H1 (cell line): Measurements from ENCODE around the gene ACCS. TPM values are rescaled to one million over a fixed set of nuclear protein-coding genes. Genes with fewer than 3 reads are reported as not detected.
A peak's percentile ranks its signal among the peaks of the same experiment; 100 is the strongest.

Source experiments
- CTCF ChIA-PET: fragments of 300-600 bp; sonication (Branson Sonifier 250); formaldehyde crosslinking; loops from one replicate; lab custom pipeline; 2021; ENCODE audit not compliant: partially characterized antibody; lab: Charles Lee
- POLR2A ChIA-PET: fragments of 300-600 bp; sonication (Branson Sonifier 250); formaldehyde crosslinking; loops from one replicate; lab custom pipeline; 2021; ENCODE audit warnings: inconsistent platforms; ENCODE audit not compliant: partially characterized antibody; lab: Charles Lee
- DNase-seq, 2 experiments: peaks; one replicate each; pipeline versions ENCODE4 v3.0.0 to v3.0.0-alpha.2; 2010 to 2022; ENCODE audit warnings: low spot score in 2 of 2, low read depth in 1 of 2, mixed read lengths in 1 of 2
- FAIRE-seq: peaks from 2 replicates; lab custom pipeline; 2011; peaks lifted over from hg19 to GRCh38; lab: Jason Lieb, UNC
- H2AFZ ChIP-seq: 2 replicates; pipeline ENCODE4 v1.8.1; 2012; ENCODE audit warnings: low read length, inconsistent platforms
- H2AK5ac ChIP-seq: 2 replicates; pipeline ENCODE4 v1.6.1; 2013; ENCODE audit warnings: low read depth, low read length
- H2BK120ac ChIP-seq: replicated peaks from 2 replicates; pipeline ENCODE3; 2013; ENCODE audit warnings: low read depth, low read length, inconsistent platforms
- H2BK12ac ChIP-seq: 2 replicates; pipeline ENCODE4 v1.6.1; 2013; ENCODE audit warnings: low read depth, low read length
- H2BK15ac ChIP-seq: 2 replicates; pipeline ENCODE4 v1.6.1; 2013; ENCODE audit warnings: low read length
- H2BK20ac ChIP-seq: 2 replicates; pipeline ENCODE4 v1.6.1; 2013; ENCODE audit warnings: low read length
- H2BK5ac ChIP-seq: 2 replicates; pipeline ENCODE4 v1.6.1; 2013; ENCODE audit warnings: low read depth, low read length
- H3K14ac ChIP-seq: 2 replicates; pipeline ENCODE4 v1.6.1; 2013; ENCODE audit warnings: inconsistent platforms; ENCODE audit not compliant: insufficient read length
- H3K18ac ChIP-seq: 2 replicates; pipeline ENCODE4 v1.6.1; 2013; ENCODE audit warnings: low read length; ENCODE audit errors: extremely low read depth
- H3K23ac ChIP-seq: 2 replicates; pipeline ENCODE4 v1.6.1; 2013; ENCODE audit warnings: inconsistent platforms; ENCODE audit not compliant: insufficient read length
- H3K23me2 ChIP-seq: 2 replicates; pipeline ENCODE4 v1.6.1; 2013; ENCODE audit warnings: low read depth, low read length
- H3K27ac ChIP-seq: 2 replicates; pipeline ENCODE4 v1.6.1; 2011; ENCODE audit warnings: low read depth, low read length, inconsistent platforms
- H3K27me3 ChIP-seq, 4 experiments: replicated peaks in 1 of 4; 1 replicate in 1 of 4; 2 replicates in 3 of 4; pipeline versions ENCODE4 v1.6.1 to v1.8.1; 2011 to 2013; ENCODE audit warnings: low read length in 3 of 4, mild to moderate bottlenecking in 3 of 4, inconsistent platforms in 2 of 4, mixed read lengths in 2 of 4, moderate library complexity in 1 of 4; ENCODE audit not compliant: control insufficient read depth in 3 of 4, insufficient read depth in 3 of 4; ENCODE audit errors: extremely low read depth in 1 of 4
- H3K36me3 ChIP-seq, 4 experiments: 2 replicates each; pipeline versions ENCODE4 v1.6.1 to v1.8.1; 2011 to 2013; ENCODE audit warnings: mild to moderate bottlenecking in 4 of 4, low read length in 3 of 4, moderate library complexity in 2 of 4, control low read depth in 1 of 4, inconsistent platforms in 1 of 4; ENCODE audit not compliant: insufficient read depth in 4 of 4, control insufficient read depth in 2 of 4
- H3K4ac ChIP-seq: replicated peaks from 2 replicates; pipeline ENCODE3; 2013; ENCODE audit warnings: low read length, low read depth, mixed read lengths, inconsistent platforms; ENCODE audit not compliant: insufficient read length
- H3K4me1 ChIP-seq, 4 experiments: replicated peaks in 1 of 4; 1 replicate in 1 of 4; 2 replicates in 3 of 4; pipeline versions ENCODE4 v1.6.1 to v1.8.1; 2011 to 2013; ENCODE audit warnings: low read length in 3 of 4, inconsistent platforms in 2 of 4, mixed read lengths in 1 of 4; ENCODE audit not compliant: insufficient read depth in 4 of 4, control insufficient read depth in 3 of 4
- H3K4me2 ChIP-seq, 2 experiments: 2 replicates each; pipeline versions ENCODE4 v1.6.1 to v1.8.1; 2011 to 2013; ENCODE audit warnings: low read depth in 2 of 2, low read length in 2 of 2, control low read depth in 1 of 2, inconsistent platforms in 1 of 2, mild to moderate bottlenecking in 1 of 2; ENCODE audit not compliant: insufficient read depth in 1 of 2
- H3K4me3 ChIP-seq, 4 experiments: fragments of 200-600, 300-600 bp in 1 of 4; sonication (generic), shearing (Covaris generic), sonication (Bioruptor Twin) in 1 of 4; 2 replicates each; pipeline versions ENCODE4 v1.5.1 to v1.8.1; 2011 to 2016; ENCODE audit warnings: low read length in 4 of 4, low read depth in 3 of 4, control low read depth in 2 of 4, inconsistent platforms in 2 of 4, mild to moderate bottlenecking in 2 of 4, mixed read lengths in 1 of 4, moderate library complexity in 1 of 4; ENCODE audit not compliant: insufficient read depth in 2 of 4; ENCODE audit errors: extremely low read depth in 1 of 4
- H3K56ac ChIP-seq: replicated peaks from 2 replicates; pipeline ENCODE3; 2013; ENCODE audit warnings: low read depth, mild to moderate bottlenecking, mixed read lengths, low read length, inconsistent platforms; ENCODE audit not compliant: insufficient read length
- H3K79me1 ChIP-seq: 2 replicates; pipeline ENCODE4 v1.6.1; 2013; ENCODE audit warnings: low read depth, low read length, control low read depth
- H3K79me2 ChIP-seq, 2 experiments: 2 replicates each; pipeline versions ENCODE4 v1.6.1 to v1.8.1; 2012 to 2013; ENCODE audit warnings: low read length in 2 of 2, mild to moderate bottlenecking in 2 of 2, inconsistent platforms in 1 of 2; ENCODE audit not compliant: insufficient read depth in 2 of 2, control insufficient read depth in 1 of 2
- H3K9ac ChIP-seq, 4 experiments: replicated peaks in 1 of 4; 1 replicate in 1 of 4; 2 replicates in 3 of 4; pipeline versions ENCODE4 v1.6.1 to v1.8.1; 2011 to 2013; ENCODE audit warnings: low read depth in 3 of 4, low read length in 3 of 4, control low read depth in 2 of 4, mild to moderate bottlenecking in 2 of 4, moderate library complexity in 2 of 4, inconsistent platforms in 1 of 4; ENCODE audit errors: extremely low read depth in 1 of 4
- H3K9me3 ChIP-seq, 2 experiments: 2 replicates each; pipeline versions ENCODE4 v1.6.1 to v1.8.1; 2012 to 2013; ENCODE audit warnings: mild to moderate bottlenecking in 2 of 2, moderate library complexity in 2 of 2, control low read depth in 1 of 2, inconsistent platforms in 1 of 2, low read depth in 1 of 2, low read length in 1 of 2, mixed read lengths in 1 of 2; ENCODE audit not compliant: insufficient read depth in 2 of 2
- H4K20me1 ChIP-seq, 2 experiments: replicated peaks in 1 of 2; 2 replicates each; pipeline versions ENCODE3 to v1.8.1; 2011 to 2013; ENCODE audit warnings: inconsistent platforms in 2 of 2, low read length in 2 of 2, mild to moderate bottlenecking in 1 of 2; ENCODE audit not compliant: insufficient read depth in 2 of 2, control insufficient read depth in 1 of 2
- H4K5ac ChIP-seq: 2 replicates; pipeline ENCODE4 v1.6.1; 2013; ENCODE audit warnings: low read length, low read depth, mixed read lengths, inconsistent platforms; ENCODE audit not compliant: insufficient read length
- H4K8ac ChIP-seq: 2 replicates; pipeline ENCODE4 v1.8.0; 2013; ENCODE audit warnings: mild to moderate bottlenecking, moderate library complexity, low read length, inconsistent platforms; ENCODE audit not compliant: insufficient read depth; ENCODE audit errors: extremely low read depth
- H4K91ac ChIP-seq: replicated peaks from 2 replicates; pipeline ENCODE3; 2013; ENCODE audit warnings: low read length, mixed read lengths, inconsistent platforms; ENCODE audit not compliant: insufficient read length
- ATF2 ChIP-seq: IDR thresholded peaks from 2 replicates; pipeline ENCODE4 v1.6.1; 2012; ENCODE audit warnings: low read length, inconsistent platforms
- CREB1 ChIP-seq: IDR thresholded peaks from 2 replicates; pipeline ENCODE4 v1.6.1; 2012; ENCODE audit warnings: inconsistent platforms
- KDM5A ChIP-seq: fragments of 200-600 bp; IDR thresholded peaks from 2 replicates; pipeline ENCODE4 v1.7.1; 2012; ENCODE audit warnings: mild to moderate bottlenecking, low read length, inconsistent platforms, mixed read lengths
- TBP ChIP-seq: IDR thresholded peaks from 2 replicates; pipeline ENCODE4 v1.6.1; 2011; ENCODE audit warnings: low read depth, low read length, improper control_type of control experiment
- WGBS, 2 experiments: shearing (Covaris generic) in 1 of 2; methylation state at CpG; one replicate each; pipeline versions ENCODE4 v1.1.6 to v1.1.7; 2013 to 2015; ENCODE audit warnings: low lambda C conversion rate in 2 of 2, mixed read lengths in 2 of 2, inconsistent platforms in 1 of 2, low coverage in 1 of 2, missing lambda C conversion rate in 1 of 2; ENCODE audit not compliant: insufficient replicate concordance in 2 of 2, insufficient coverage in 1 of 2, insufficient read length in 1 of 2; ENCODE audit errors: extremely low coverage in 1 of 2, missing lambda C conversion rate in 1 of 2; 5-methylcytosine and 5-hydroxymethylcytosine counted together
- polyA plus RNA-seq, 7 experiments: library from polyadenylated mRNA; depleted of rRNA in 3 of 7; stranded (reverse) in 5 of 7; unstranded in 2 of 7; fragments of >200 nt in 5 of 7; fragments of 200-250 nt in 2 of 7; gene quantifications; 1 replicate in 5 of 7; 2 replicates in 1 of 7; 4 replicates in 1 of 7; pipeline versions ENCODE4 v1.2.1 to v1.2.3, GENCODE V29; 2011 to 2013; ENCODE audit warnings: missing spikeins in 2 of 7, mixed read lengths in 2 of 7
- total RNA-seq: library from RNA; stranded (reverse); fragmentation: NEBNext Ultra II Directional; extraction: Animal tissue kit (Norgen Biotek cat#: 25700); gene quantifications from 2 replicates; pipeline ENCODE4 v1.2.1, GENCODE V29; 2021

ACCS gene
- total and polyA plus RNA-seq, 2 of the 8 experiments (the other 6 are each of a cell fraction or from before 2014, with no cell fraction given), result 6.0 to 8.0 TPM

DNA sequence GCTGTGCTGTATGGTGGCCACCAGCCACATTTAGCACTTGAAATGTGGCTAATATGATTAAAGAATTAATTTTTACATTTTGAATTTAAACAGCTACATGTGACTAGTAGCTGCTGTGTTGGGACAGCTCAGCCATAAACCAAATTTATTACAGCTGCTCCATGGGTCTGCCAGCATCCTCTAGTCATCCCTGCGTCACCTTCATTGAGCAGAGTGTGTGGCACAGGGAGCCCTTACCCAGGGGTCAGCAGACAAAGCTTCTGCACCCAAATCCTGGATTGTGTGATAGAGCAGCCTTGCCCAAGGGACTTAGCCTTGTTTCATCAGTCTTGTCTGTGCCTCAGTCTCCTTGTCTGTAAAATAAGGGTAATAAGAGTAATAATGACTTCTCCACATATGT lies 37.7 kb upstream of the ACCS start:
- no peak overlapping the region for H2BK12ac ChIP-seq
- WGBS, 2 experiments, result 93% methylated on average over 1 of the region's 1 CpG; no CpG with 5 or more reads in 1 of the 2 experiments
- H4K8ac ChIP-seq, result no peak overlapping the region
- POLR2A ChIA-PET, result no interaction called here
- H2BK5ac ChIP-seq, result no peak overlapping the region
- no peak overlapping the region for H2AFZ ChIP-seq
- H3K4me2 ChIP-seq, result no peak overlapping the region
- no peaks in the 10 kb centered on the region for H3K36me3 ChIP-seq
- H3K14ac ChIP-seq, result no peak overlapping the region
- H3K9me3 ChIP-seq, result peaks cover 0 to 2% of the 10 kb centered on the region in 2 experiments; a peak in 1 of 4 replicates
- H3K23ac ChIP-seq, result no peak overlapping the region
- H2BK120ac ChIP-seq, result no peak overlapping the region
- peaks cover 0 to 11% (median 4%) of the 10 kb centered on the region in 4 experiments; a peak in 6 of 7 replicates for H3K4me1 ChIP-seq
- TF ChIP-seq CREB1, result no peak
- no peak for TF ChIP-seq KDM5A
- no peak for TF ChIP-seq TBP
- no peak for TF ChIP-seq ATF2
- no peak overlapping the region for H2BK20ac ChIP-seq
- H4K91ac ChIP-seq, result no peak overlapping the region
- DNase-seq (peak in 1 of 2 experiments; percentile 11), FAIRE-seq (no peak)
- H3K4me3 ChIP-seq, result no peak overlapping the region
- no peaks in the 10 kb centered on the region for H3K27me3 ChIP-seq
- no peak overlapping the region for H3K27ac ChIP-seq
- H3K18ac ChIP-seq, result no peak overlapping the region
- no peaks in the 10 kb centered on the region for H3K79me2 ChIP-seq
- H3K4ac ChIP-seq, result no peak overlapping the region
- no peak overlapping the region for H3K56ac ChIP-seq
- H4K20me1 ChIP-seq, result no peaks in the 10 kb centered on the region
- H4K5ac ChIP-seq, result no peak overlapping the region
- H2AK5ac ChIP-seq, result no peak overlapping the region
- no peak overlapping the region for H3K9ac ChIP-seq
- CTCF ChIA-PET, result interaction anchor here (0.6 to 2.4 kb wide), 9 partner anchors 9 to 177 kb away, joined by 3 to 10 read pairs (median 4); no protein-coding TSS in a partner anchor
- no peaks in the 10 kb centered on the region for H3K79me1 ChIP-seq
- 0 out of 2 replicates have a peak overlapping the region, but pooled peaks have one; percentile 3 for H2BK15ac ChIP-seq
- no peaks in the 10 kb centered on the region for H3K23me2 ChIP-seq
